ENCODE data around the gene TOB1. TPM values are rescaled to one million over a fixed set of nuclear protein-coding genes. Genes with fewer than 3 reads are reported as not detected.

TOB1 gene
- total RNA-seq, 1 donor from 2014 or later: 15.5 TPM

GRCh38 chr17:50813583-50813982 lies 52.6 kb downstream of the TOB1 start:
- H3K27ac Mint-ChIP-seq (ENCODE audit: unreplicated experiment): no peak overlapping the region
- no peaks in the 10 kb centered on the region for H3K9me3 Mint-ChIP-seq (ENCODE audit: unreplicated experiment)
- no peak for TF ChIP-seq CTCF (IDR thresholded peaks at IDR 0.05; ENCODE audit: unreplicated experiment)
- H3K4me1 Mint-ChIP-seq (ENCODE audit: unreplicated experiment): peaks cover 21% of the 10 kb centered on the region
- H3K27me3 Mint-ChIP-seq (ENCODE audit: unreplicated experiment): peaks cover 3% of the 10 kb centered on the region
- H3K36me3 Mint-ChIP-seq (ENCODE audit: low read depth, unreplicated experiment): peaks cover 3% of the 10 kb centered on the region
- H3K4me3 Mint-ChIP-seq (ENCODE audit: unreplicated experiment): no peak overlapping the region
- DNase-seq (ENCODE audit: low spot score): no peak

Other genes starting within 250 kb of the TOB1 start
- 0.67 TPM for gene ABCC3, start 231.5 kb downstream of the TOB1 start, total RNA-seq (ENCODE audit: unreplicated experiment)
- 37.3 TPM for gene ANKRD40, start 158.4 kb downstream of the TOB1 start, total RNA-seq (ENCODE audit: unreplicated experiment)
- 94.1 TPM for gene LUC7L3, start 146.8 kb downstream of the TOB1 start, total RNA-seq (ENCODE audit: unreplicated experiment)
- gene ANKRD40CL, start 98.8 kb downstream of the TOB1 start, total RNA-seq (ENCODE audit: unreplicated experiment): not detected
- gene WFIKKN2, start 30.8 kb downstream of the TOB1 start, total RNA-seq (ENCODE audit: unreplicated experiment): not detected